Caco-2 (cell line): Measurements from ENCODE around the gene BLOC1S3. TPM values are rescaled to one million over a fixed set of nuclear protein-coding genes. Genes with fewer than 3 reads are reported as not detected.

Experiments used
- BruUV-seq: library from RNA; stranded (reverse); fragments of 400-500 nt; replicated peaks from 2 replicates; lab custom pipeline; 2021; lab: Mats Ljungman, UMichigan
- CTCF ChIA-PET: fragments of 300-600 bp; sonication (Branson Sonifier 250); formaldehyde crosslinking; loops from one replicate; lab custom pipeline; 2022; ENCODE audit warnings: antibody characterized with exemption; lab: Charles Lee
- POLR2A ChIA-PET: fragments of 300-600 bp; sonication (Branson Sonifier 250); formaldehyde crosslinking; loops from one replicate; lab custom pipeline; 2022; ENCODE audit warnings: antibody characterized with exemption; lab: Charles Lee
- DNase-seq, 2 experiments: peaks; one replicate each; pipeline versions ENCODE4 v3.0.0 to v3.0.0-alpha.2; 2020 to 2022
- H3K27me3 ChIP-seq: replicated peaks from 2 replicates; pipeline ENCODE4 v1.6.0; 2011; ENCODE audit warnings: low read length; ENCODE audit not compliant: control insufficient read depth, insufficient read depth
- H3K36me3 ChIP-seq: 2 replicates; pipeline ENCODE4 v1.5.1; 2011; ENCODE audit warnings: low read length; ENCODE audit not compliant: control insufficient read depth, insufficient read depth
- H3K4me1 ChIP-seq: fragments of 250-450 bp; sonication (Bioruptor Pico); 2 replicates; pipeline ENCODE4 v1.5.1; 2020; ENCODE audit warnings: mild to moderate bottlenecking
- H3K4me3 ChIP-seq: 2 replicates; pipeline ENCODE4 v1.5.1; 2011; ENCODE audit warnings: low read depth, mild to moderate bottlenecking, control low read depth, low read length
- H3K9me3 ChIP-seq: fragments of 250-450 bp; sonication (Bioruptor Pico); 2 replicates; pipeline ENCODE4 v1.5.1; 2020; ENCODE audit warnings: mild to moderate bottlenecking, moderate library complexity
- H3K27ac Mint-ChIP-seq: one replicate; pipeline ENCODE4 v1.8.0; 2022; ENCODE audit warnings: mixed read lengths; ENCODE audit not compliant: unreplicated experiment
- H3K27me3 Mint-ChIP-seq: one replicate; pipeline ENCODE4 v1.8.0; 2022; ENCODE audit warnings: mixed read lengths; ENCODE audit not compliant: insufficient read depth, unreplicated experiment
- H3K36me3 Mint-ChIP-seq: one replicate; pipeline ENCODE4 v1.8.0; 2022; ENCODE audit warnings: mild to moderate bottlenecking, mixed read lengths; ENCODE audit not compliant: insufficient read depth, unreplicated experiment
- H3K4me1 Mint-ChIP-seq: one replicate; pipeline ENCODE4 v1.8.0; 2022; ENCODE audit warnings: low read depth, mixed read lengths; ENCODE audit not compliant: unreplicated experiment
- H3K4me3 Mint-ChIP-seq: one replicate; pipeline ENCODE4 v1.8.0; 2022; ENCODE audit warnings: mild to moderate bottlenecking, moderate library complexity, mixed read lengths; ENCODE audit not compliant: unreplicated experiment
- H3K9me3 Mint-ChIP-seq: one replicate; pipeline ENCODE4 v1.8.0; 2022; ENCODE audit warnings: mixed read lengths; ENCODE audit not compliant: unreplicated experiment
- CTCF ChIP-seq, 2 experiments: fragments of 200-600 bp in 1 of 2; IDR thresholded peaks; 1 replicate in 1 of 2; 2 replicates in 1 of 2; pipeline versions ENCODE4 v1.5.1 to v1.8.0; 2011 to 2022; ENCODE audit warnings: antibody characterized with exemption in 1 of 2, control low read depth in 1 of 2, inconsistent platforms in 1 of 2, low read depth in 1 of 2, low read length in 1 of 2, mild to moderate bottlenecking in 1 of 2, moderate library complexity in 1 of 2; ENCODE audit not compliant: insufficient read depth in 1 of 2, severe bottlenecking in 1 of 2, unreplicated experiment in 1 of 2
- intact Hi-C: fragments of 100-400 bp; cut with micrococcal nuclease; formaldehyde crosslinking; loops from one replicate; pipeline ENCODE4 v1.10.0; 2022; ENCODE audit not compliant: unreplicated experiment
- total RNA-seq: library from RNA; stranded (reverse); gene quantifications from 2 replicates; pipeline ENCODE4 v1.2.3, GENCODE V29; 2022

BLOC1S3 gene
- total RNA-seq, 1 experiment from 2014 or later: 20.4 TPM

GRCh38 chr19:45205810-45206209, 27.2 kb downstream of the BLOC1S3 start:
- no peaks in the 10 kb centered on the region for H3K9me3 Mint-ChIP-seq
- ChIA-PET POLR2A (no interaction called here), CTCF (interaction anchor here (0.7 kb wide), 1 partner anchor 595 kb away, joined by 5 read pairs; no protein-coding TSS in a partner anchor)
- no peak for DNase-seq
- no peak for TF ChIP-seq CTCF (IDR thresholded peaks at IDR 0.05; ENCODE audit: insufficient read depth in 1 of 2, low read depth in 1 of 2, low read length in 1 of 2, severe bottlenecking in 1 of 2, unreplicated experiment in 1 of 2)
- H3K4me3 Mint-ChIP-seq: no peak overlapping the region
- Histone ChIP-seq H3K4me1 (no peaks in the 10 kb centered on the region), H3K36me3 (no peaks in the 10 kb centered on the region), H3K4me3 (no peak overlapping the region), H3K27me3 (no peaks in the 10 kb centered on the region), H3K9me3 (no peaks in the 10 kb centered on the region)
- no TSS peak for BruUV-seq
- peaks cover 8% of the 10 kb centered on the region for H3K4me1 Mint-ChIP-seq
- intact Hi-C loops: no loop called here
- no peak overlapping the region for H3K27ac Mint-ChIP-seq
- no peaks in the 10 kb centered on the region for H3K27me3 Mint-ChIP-seq
- H3K36me3 Mint-ChIP-seq: no peaks in the 10 kb centered on the region

GRCh38 chr19:45206328-45206727, 27.7 kb downstream of the BLOC1S3 start:
- Mint-ChIP-seq H3K36me3 (no peaks in the 10 kb centered on the region), H3K9me3 (no peaks in the 10 kb centered on the region), H3K4me3 (no peak overlapping the region), H3K27ac (no peak overlapping the region), H3K27me3 (no peaks in the 10 kb centered on the region), H3K4me1 (peaks cover 8% of the 10 kb centered on the region)
- CTCF ChIA-PET: interaction anchor here (0.7 kb wide), 1 partner anchor 595 kb away, joined by 5 read pairs; no protein-coding TSS in a partner anchor
- POLR2A ChIA-PET: no interaction called here
- Histone ChIP-seq H3K27me3 (no peaks in the 10 kb centered on the region), H3K4me3 (no peak overlapping the region), H3K9me3 (no peaks in the 10 kb centered on the region), H3K4me1 (no peaks in the 10 kb centered on the region), H3K36me3 (no peaks in the 10 kb centered on the region)
- TF ChIP-seq CTCF (IDR thresholded peaks at IDR 0.05; ENCODE audit: insufficient read depth in 1 of 2, low read depth in 1 of 2, low read length in 1 of 2, severe bottlenecking in 1 of 2, unreplicated experiment in 1 of 2): no peak
- no TSS peak for BruUV-seq
- intact Hi-C loops: no loop called here
- no peak for DNase-seq

GRCh38 chr19:45211751-45212381, 33.3 kb downstream of the BLOC1S3 start:
- no peak overlapping the region for H3K4me3 Mint-ChIP-seq
- no peak for TF ChIP-seq CTCF (IDR thresholded peaks at IDR 0.05; ENCODE audit: insufficient read depth in 1 of 2, low read depth in 1 of 2, low read length in 1 of 2, severe bottlenecking in 1 of 2, unreplicated experiment in 1 of 2)
- POLR2A ChIA-PET: no interaction called here

More at GRCh38 chr19:45211751-45212381, 33.3 kb downstream of the BLOC1S3 start:
- Mint-ChIP-seq H3K27ac (no peak overlapping the region), H3K4me1 (peaks cover 8% of the 10 kb centered on the region), H3K27me3 (peaks cover 2% of the 10 kb centered on the region), H3K36me3 (no peaks in the 10 kb centered on the region), H3K9me3 (no peaks in the 10 kb centered on the region)
- Histone ChIP-seq H3K27me3 (no peaks in the 10 kb centered on the region), H3K4me1 (no peaks in the 10 kb centered on the region; the same call in 1 of the 2 replicates), H3K9me3 (no peaks in the 10 kb centered on the region), H3K36me3 (no peaks in the 10 kb centered on the region), H3K4me3 (no peak overlapping the region)
- intact Hi-C loops: no loop called here
- CTCF ChIA-PET: no interaction called here
- DNase-seq: no peak
- no TSS peak for BruUV-seq
